NT2/D1 (cell line): Measurements from ENCODE around the gene FOXD2.

Experiments
- SUZ12 ChIP-seq: IDR thresholded peaks from 2 replicates; pipeline ENCODE4 v1.6.1; 2011; ENCODE audit not compliant: insufficient read length, insufficient read depth; ENCODE audit errors: extremely low read depth
- YY1 ChIP-seq: IDR thresholded peaks from 2 replicates; pipeline ENCODE4 v1.6.1; 2011; ENCODE audit not compliant: insufficient read length, insufficient read depth

- TF ChIP-seq SUZ12 = no peak
- no peak for TF ChIP-seq YY1
Measured at GRCh38 chr1:47479664-47480063, 41.8 kb downstream of the FOXD2 start.
